ENCODE measurements around the gene RBM33. TPM values are rescaled to one million over a fixed set of nuclear protein-coding genes. Genes with fewer than 3 reads are reported as not detected.

The RBM33 gene
- total RNA-seq, 2 experiments from 2014 or later = 75.6 to 102 TPM

DNA sequence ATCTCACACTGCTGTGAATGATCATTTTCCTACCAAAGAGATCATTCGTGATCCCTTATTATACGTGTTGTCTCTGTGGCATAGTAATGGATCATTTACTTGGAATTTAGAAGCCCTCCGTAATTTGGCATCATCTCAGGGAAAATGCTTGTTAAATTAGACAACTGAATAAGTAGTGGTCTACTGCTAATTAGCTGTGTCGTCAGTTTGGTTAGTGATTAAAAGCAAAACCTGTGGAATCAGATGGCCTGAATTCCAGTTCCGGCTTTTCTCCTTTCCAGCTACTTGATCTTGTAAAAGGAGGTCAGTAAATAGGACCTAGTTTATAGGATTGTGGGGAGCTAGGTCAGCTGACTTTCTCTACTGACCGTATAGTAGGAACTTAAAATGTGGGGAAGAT is 65.6 kb downstream of the RBM33 start:
- Mint-ChIP-seq H3K4me1 (no peaks in the 10 kb centered on the region), H3K36me3 (peaks cover 26% of the 10 kb centered on the region), H3K4me3 (no peak overlapping the region), H3K27me3 (no peaks in the 10 kb centered on the region), H3K27ac (no peak overlapping the region), H3K9me3 (ENCODE audit: low read depth) (no peaks in the 10 kb centered on the region)
- CTCF ChIA-PET = interaction anchor here (1.1 kb wide), 1 partner anchor 58 kb away, joined by 4 read pairs; no protein-coding TSS in a partner anchor
- no peak for DNase-seq
- no peak for ATAC-seq

DNA sequence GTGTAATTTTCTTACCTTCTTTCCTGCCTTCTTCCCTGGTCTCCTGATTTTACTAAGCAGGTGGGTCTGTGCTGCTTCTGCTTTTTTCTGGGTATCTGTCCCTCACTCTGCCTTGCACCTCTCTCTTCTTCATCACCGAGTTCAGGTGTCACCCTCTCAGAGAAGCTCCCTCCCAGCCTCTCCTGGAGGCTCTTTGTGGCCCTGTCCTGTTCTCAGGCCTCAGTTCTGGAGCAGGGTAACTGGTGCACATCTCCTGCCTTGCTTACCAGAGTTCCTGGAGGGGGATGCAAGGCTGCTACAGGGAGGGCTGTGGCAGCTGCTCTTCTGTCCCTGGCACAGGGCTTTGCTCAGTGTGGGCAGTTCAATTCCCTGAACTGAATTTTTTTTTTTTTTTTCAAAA is 66.1 kb downstream of the RBM33 start:
- no peaks in the 10 kb centered on the region for H3K27me3 Mint-ChIP-seq
- no peaks in the 10 kb centered on the region for H3K4me1 Mint-ChIP-seq
- CTCF ChIA-PET = no interaction called here
- H3K9me3 Mint-ChIP-seq (ENCODE audit: low read depth) = no peaks in the 10 kb centered on the region
- no peak overlapping the region for H3K27ac Mint-ChIP-seq
- H3K36me3 Mint-ChIP-seq = peaks cover 23% of the 10 kb centered on the region
- no peak overlapping the region for H3K4me3 Mint-ChIP-seq
- ATAC-seq (no peak), DNase-seq (no peak)

DNA sequence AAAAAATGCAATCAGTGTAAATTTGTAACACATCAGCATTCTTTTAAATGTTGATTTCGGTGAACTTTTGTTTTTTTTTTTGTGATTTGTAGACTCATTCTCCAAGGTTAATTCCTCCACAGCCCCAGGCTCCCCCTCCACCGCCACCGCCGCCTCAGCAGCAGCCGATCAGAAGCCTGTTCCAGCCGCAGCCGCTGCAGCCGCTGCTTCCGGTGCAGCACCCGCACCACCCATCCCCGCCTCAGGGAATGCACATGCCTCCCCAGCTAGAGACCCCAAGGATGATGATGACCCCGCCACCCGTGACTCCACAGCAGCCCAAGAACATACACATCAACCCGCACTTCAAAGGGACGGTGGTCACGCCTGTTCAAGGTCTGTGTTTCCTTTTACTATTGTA is 66.6 kb downstream of the RBM33 start:
- Mint-ChIP-seq H3K9me3 (ENCODE audit: low read depth) (no peaks in the 10 kb centered on the region), H3K27me3 (no peaks in the 10 kb centered on the region), H3K27ac (no peak overlapping the region), H3K4me1 (no peaks in the 10 kb centered on the region), H3K36me3 (peaks cover 23% of the 10 kb centered on the region), H3K4me3 (no peak overlapping the region)
- CTCF ChIA-PET = no interaction called here
- no peak for ATAC-seq
- no peak for DNase-seq

DNA sequence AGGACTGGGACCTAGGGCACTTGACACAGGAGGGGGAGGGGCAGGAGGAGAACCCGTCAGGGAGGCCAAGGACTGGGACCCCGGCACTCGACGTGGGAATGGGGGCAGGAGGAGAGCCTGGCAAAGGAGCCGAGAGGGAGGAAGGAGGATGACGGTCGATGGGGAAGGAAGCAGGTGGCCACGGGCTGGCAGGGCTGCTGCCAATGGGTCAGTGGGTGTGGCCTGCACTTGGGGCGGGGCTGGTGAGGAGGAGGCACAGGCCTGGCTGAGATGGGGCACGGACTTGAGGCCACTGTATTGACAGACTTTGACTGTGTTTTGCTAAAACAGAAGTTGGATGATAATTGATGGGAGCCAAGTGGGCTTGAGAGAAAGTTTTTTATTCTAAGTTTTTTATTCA is 68.9 kb downstream of the RBM33 start:
- CTCF ChIA-PET = no interaction called here
- ATAC-seq = no peak
- DNase-seq = no peak
- peaks cover 29% of the 10 kb centered on the region for H3K36me3 Mint-ChIP-seq
- H3K9me3 Mint-ChIP-seq (ENCODE audit: low read depth) = no peaks in the 10 kb centered on the region
- H3K4me3 Mint-ChIP-seq = no peak overlapping the region
- no peaks in the 10 kb centered on the region for H3K4me1 Mint-ChIP-seq
- no peak overlapping the region for H3K27ac Mint-ChIP-seq
- no peaks in the 10 kb centered on the region for H3K27me3 Mint-ChIP-seq

DNA sequence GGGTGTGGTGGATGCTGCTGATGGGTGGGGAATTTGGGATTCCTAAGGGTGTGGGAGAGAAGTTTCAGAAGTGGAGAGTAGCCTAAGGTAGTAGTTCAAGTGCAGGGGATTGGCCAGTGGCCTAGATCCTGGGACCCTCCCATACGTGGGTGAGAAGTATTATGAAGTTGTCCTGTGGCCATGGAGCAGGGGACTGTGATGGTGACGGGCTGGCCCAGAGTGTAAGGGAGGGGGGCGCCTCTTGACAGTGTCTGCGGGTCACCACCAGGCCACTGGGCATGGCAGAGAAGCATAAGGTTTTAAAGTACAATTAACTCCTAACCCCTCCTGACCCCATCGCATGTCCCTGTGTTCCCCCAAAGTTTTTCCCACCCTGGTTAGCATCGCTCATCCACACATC is 70.2 kb downstream of the RBM33 start:
- CTCF ChIA-PET = interaction anchor here (1.2 kb wide), 1 partner anchor 116 kb away, joined by 5 read pairs; no protein-coding TSS in a partner anchor
- Mint-ChIP-seq H3K4me3 (no peak overlapping the region), H3K36me3 (peaks cover 32% of the 10 kb centered on the region), H3K27ac (no peak overlapping the region), H3K27me3 (no peaks in the 10 kb centered on the region), H3K9me3 (ENCODE audit: low read depth) (no peaks in the 10 kb centered on the region), H3K4me1 (no peaks in the 10 kb centered on the region)
- DNase-seq (no peak), ATAC-seq (no peak)

DNA sequence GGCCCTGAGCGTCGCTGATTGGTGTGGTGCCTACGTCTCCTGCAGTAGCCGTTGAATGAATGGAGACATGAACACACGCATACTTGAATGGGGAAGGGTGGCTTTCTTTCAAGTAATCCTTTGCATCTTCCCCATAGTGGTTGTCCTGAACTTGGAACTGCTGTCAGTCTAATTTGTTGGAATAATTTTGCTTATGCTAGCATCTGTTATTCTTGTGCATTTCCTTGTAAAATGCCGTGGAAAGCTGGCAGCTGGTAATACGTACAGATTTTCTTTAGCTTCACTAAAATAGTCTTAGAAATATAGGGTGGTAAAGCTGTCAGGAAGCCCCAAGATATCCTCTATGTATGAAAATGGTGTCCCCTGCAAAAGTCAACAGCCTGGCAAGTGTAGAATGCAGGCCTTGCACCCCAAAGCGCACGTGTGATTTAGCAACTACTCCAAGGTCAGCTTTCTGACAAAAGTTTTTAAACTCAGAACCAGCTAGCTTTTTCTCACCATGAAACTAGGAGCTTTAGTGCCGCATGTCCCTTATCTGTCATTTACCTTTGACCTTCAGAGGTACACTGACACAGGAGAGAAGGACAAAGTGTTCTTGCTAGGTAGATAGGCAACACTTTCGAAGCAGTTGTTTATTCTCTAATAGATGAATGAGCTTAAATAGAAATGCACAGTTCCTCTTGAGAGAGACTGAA is 70.8 kb downstream of the RBM33 start:
- Mint-ChIP-seq H3K36me3 (peaks cover 34% of the 10 kb centered on the region), H3K4me1 (no peaks in the 10 kb centered on the region), H3K27ac (no peak overlapping the region), H3K9me3 (ENCODE audit: low read depth) (no peaks in the 10 kb centered on the region), H3K27me3 (no peaks in the 10 kb centered on the region), H3K4me3 (no peak overlapping the region)
- DNase-seq = no peak
- CTCF ChIA-PET = no interaction called here
- ATAC-seq = no peak

DNA sequence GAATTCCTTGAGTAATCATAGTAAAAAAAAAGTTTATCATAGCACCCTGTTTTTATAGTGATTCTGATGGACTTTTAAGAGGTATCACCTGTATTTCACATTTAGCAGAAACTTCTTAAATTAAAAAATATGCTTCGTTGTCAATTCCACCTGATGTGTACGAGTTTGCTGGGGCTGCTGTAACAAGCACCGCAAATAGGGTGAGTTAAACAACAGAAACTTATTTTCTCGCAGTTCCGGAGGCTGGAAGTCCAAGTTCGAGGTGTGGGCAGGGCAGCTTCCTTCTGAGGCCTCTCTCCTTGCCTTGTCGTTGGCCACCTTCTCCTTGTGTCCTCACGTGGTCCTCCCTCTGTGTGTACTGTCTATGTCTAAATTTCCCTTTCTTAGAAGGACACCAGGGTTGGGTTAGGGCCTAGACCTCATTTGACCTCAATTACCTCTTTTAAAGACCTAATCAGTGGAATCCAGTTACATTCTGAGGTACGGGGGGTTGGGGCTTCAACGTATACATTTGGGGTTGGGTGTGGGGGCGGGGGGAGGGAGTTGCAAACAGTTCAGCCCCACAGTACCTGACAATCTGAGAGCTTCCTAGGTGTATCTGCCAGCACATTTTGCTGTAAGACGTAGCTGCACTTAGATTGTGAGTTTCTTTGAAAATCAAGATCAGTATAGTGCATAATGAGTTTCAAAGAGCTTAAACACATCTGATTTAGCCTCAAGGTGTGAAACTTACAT is 72.7 kb downstream of the RBM33 start:
- ATAC-seq (no peak), DNase-seq (no peak)
- CTCF ChIA-PET = interaction anchor here (1.3 to 1.4 kb wide), 2 partner anchors 10 to 15 kb away, joined by 3 read pairs; no protein-coding TSS in a partner anchor
- Mint-ChIP-seq H3K4me1 (peaks cover 10% of the 10 kb centered on the region), H3K36me3 (peaks cover 25% of the 10 kb centered on the region), H3K9me3 (ENCODE audit: low read depth) (no peaks in the 10 kb centered on the region), H3K27me3 (no peaks in the 10 kb centered on the region), H3K4me3 (no peak overlapping the region), H3K27ac (no peak overlapping the region)

DNA sequence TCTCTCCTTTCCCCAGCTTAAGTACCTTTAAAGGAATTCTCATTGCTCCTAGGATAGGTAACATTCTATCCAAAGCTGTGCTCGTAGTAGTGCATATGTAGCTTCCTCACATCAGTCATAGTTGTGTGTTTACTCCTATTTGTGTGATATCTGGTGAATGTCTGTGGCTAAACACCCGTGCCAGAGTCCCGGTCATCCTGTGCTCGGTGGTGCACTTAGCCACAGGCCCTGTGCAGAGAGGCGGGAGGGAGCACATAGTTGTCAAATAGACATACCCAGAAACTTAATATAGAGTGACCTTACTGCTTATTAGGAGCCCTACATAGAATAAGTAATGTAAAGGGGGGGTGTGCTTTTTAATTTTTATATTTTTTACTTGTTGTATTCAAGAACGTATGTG is 76.6 kb downstream of the RBM33 start:
- Mint-ChIP-seq H3K27me3 (no peaks in the 10 kb centered on the region), H3K4me1 (peaks cover 17% of the 10 kb centered on the region), H3K27ac (no peak overlapping the region), H3K4me3 (no peak overlapping the region), H3K36me3 (peaks cover 25% of the 10 kb centered on the region), H3K9me3 (ENCODE audit: low read depth) (no peaks in the 10 kb centered on the region)
- DNase-seq (no peak), ATAC-seq (no peak)
- CTCF ChIA-PET = interaction anchor here (1.1 to 1.9 kb wide), 3 partner anchors 18 to 122 kb away, joined by 3 to 4 read pairs (median 3); no protein-coding TSS in a partner anchor

DNA sequence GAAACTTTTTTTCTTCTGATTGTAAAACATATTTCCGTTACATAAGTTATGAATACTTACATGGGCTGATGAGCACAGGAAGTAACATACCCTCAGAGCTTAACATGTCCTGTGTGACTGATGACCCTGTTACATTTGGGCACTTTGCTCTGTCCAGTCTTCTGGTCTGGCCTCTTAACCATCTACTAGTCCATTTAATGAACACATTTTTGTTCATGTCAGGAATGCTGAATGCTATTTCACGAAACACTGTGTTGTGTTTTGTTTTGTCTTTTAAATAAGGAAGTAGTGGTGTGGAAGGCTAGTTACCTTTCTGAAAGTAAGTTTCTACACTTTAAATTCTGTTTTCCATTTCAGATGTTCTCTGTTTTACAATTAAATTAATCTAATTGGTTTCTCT is 77.7 kb downstream of the RBM33 start:
- Mint-ChIP-seq H3K4me3 (no peak overlapping the region), H3K4me1 (peaks cover 17% of the 10 kb centered on the region), H3K36me3 (peaks cover 19% of the 10 kb centered on the region), H3K27ac (no peak overlapping the region), H3K27me3 (no peaks in the 10 kb centered on the region), H3K9me3 (ENCODE audit: low read depth) (no peaks in the 10 kb centered on the region)
- CTCF ChIA-PET = no interaction called here
- DNase-seq = no peak
- ATAC-seq = no peak

DNA sequence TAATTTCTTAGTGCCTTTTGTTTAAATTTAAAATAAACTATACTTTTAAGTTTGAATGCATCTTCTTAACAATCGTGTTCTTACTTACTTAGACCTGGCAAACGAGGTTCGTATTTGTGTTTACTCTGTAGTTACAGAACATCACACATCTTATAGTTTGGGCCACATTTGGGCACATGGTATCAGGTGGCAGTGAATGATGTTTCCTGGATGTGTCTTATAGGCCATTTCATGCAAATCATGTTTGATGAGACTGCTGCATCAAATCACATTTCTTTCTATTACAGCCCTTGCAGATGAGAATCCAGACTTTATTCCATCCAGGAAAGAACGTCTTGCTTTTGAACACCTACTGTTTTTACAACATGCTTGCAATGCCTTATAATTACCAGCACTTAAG is 78.5 kb downstream of the RBM33 start:
- no peak overlapping the region for H3K27ac Mint-ChIP-seq
- no peak for DNase-seq
- H3K36me3 Mint-ChIP-seq = peaks cover 18% of the 10 kb centered on the region
- H3K27me3 Mint-ChIP-seq = no peaks in the 10 kb centered on the region
- CTCF ChIA-PET = interaction anchor here (1.8 kb wide), 1 partner anchor 124 kb away, joined by 7 read pairs; no protein-coding TSS in a partner anchor
- no peak for ATAC-seq
- H3K4me1 Mint-ChIP-seq = peaks cover 17% of the 10 kb centered on the region
- no peak overlapping the region for H3K4me3 Mint-ChIP-seq
- no peaks in the 10 kb centered on the region for H3K9me3 Mint-ChIP-seq (ENCODE audit: low read depth)

DNA sequence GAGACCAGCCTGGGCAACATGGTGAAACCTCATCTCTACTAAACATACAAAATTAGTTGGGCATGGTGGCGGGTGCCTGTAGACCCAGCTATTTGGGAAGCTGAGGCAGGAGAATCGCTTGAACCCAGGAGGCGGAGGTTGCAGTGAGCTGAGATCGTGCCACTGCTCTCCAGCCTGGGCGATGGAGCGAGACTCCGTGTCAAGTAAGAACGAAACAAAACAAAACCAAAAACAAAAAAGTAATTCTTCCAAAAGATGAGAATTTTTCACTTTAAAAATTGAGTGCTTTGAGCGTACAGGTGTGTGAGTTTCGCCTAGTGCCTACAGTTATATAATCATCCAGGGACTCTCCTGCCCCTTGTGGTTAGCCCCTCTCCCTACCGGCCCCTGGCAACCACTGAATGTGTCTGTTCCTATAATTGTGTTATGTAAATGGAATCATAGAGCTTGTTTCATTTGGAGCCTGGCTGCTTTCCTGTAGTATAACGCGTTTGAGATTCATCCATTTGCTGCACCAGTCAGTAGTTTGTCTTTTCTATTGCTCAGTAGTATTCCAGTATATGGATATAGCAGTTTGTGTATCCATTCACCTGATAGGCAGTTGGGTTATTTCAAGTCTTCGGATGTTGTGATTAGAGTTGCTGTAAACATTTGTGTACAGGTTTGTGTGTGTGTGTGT is 80.0 kb downstream of the RBM33 start:
- Mint-ChIP-seq H3K4me3 (no peak overlapping the region), H3K27ac (no peak overlapping the region), H3K4me1 (peaks cover 17% of the 10 kb centered on the region), H3K9me3 (ENCODE audit: low read depth) (no peaks in the 10 kb centered on the region), H3K27me3 (no peaks in the 10 kb centered on the region), H3K36me3 (peaks cover 24% of the 10 kb centered on the region)
- CTCF ChIA-PET = no interaction called here
- ATAC-seq (no peak), DNase-seq (no peak)

DNA sequence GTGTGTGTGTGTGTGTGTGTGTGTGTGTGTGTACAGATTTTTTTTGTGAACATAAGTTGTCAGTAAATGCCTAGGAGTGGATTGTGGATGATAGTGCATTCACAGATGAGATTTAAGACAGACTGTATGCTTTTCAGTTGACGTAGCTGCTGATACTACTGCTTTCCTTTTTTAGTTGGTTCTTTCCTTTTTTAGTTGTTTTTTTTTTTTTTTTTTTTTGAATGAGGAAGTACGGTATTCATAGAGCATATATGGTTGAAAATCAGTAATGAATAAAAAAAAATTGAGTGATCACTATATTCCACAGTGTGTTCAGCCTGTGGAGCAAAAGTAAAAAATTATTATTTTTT is 80.5 kb downstream of the RBM33 start:
- Mint-ChIP-seq H3K9me3 (ENCODE audit: low read depth) (no peaks in the 10 kb centered on the region), H3K36me3 (peaks cover 26% of the 10 kb centered on the region), H3K4me3 (no peak overlapping the region), H3K4me1 (peaks cover 17% of the 10 kb centered on the region), H3K27ac (no peak overlapping the region), H3K27me3 (no peaks in the 10 kb centered on the region)
- CTCF ChIA-PET = no interaction called here
- ATAC-seq (no peak), DNase-seq (no peak)

DNA sequence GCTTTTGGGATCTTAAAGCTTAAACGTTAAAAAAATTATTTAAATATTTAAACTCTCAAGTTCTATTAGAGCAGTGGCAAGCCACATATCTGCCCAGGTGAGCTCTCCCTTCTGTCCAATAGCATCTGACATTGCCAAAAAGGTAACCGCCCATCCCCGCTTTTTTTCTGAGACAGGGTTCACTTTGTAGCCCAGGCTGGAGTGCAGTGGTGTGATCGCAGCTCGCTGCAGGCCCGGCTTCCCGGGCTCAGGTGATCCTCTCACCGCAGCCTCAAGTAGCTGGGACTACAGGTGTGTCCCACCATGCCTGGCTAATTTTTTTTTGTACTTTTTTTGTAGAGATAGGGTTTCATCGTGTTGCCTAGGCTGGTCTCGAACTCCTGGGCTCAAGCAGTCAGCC is 83.2 kb downstream of the RBM33 start:
- no peak for DNase-seq
- Mint-ChIP-seq H3K27me3 (no peaks in the 10 kb centered on the region), H3K4me3 (no peak overlapping the region), H3K4me1 (peaks cover 8% of the 10 kb centered on the region), H3K36me3 (peaks cover 35% of the 10 kb centered on the region), H3K27ac (no peak overlapping the region), H3K9me3 (ENCODE audit: low read depth) (no peaks in the 10 kb centered on the region)
- ATAC-seq = no peak
- CTCF ChIA-PET = interaction anchor here (1.0 kb wide), 1 partner anchor 10 kb away, joined by 3 read pairs; no protein-coding TSS in a partner anchor

DNA sequence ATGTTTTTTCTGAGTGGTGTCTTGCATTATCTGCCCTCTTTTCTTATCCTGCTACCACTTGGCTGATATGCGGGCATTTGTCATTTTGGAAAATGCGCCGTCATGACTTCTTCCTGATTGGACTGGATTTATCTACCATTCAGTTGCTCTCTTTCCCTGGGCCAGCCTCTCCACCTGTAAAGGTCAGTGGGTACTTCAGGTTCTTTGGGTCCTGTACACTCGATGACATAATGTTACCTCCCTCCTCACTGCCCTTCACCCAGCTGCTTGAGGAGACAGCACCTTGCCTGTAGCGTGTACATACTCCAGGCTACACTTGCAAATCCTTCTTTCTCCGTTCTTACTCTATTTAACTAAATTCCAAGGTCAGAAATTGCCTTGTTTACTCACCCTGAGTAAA is 83.7 kb downstream of the RBM33 start:
- CTCF ChIA-PET = no interaction called here
- H3K4me3 Mint-ChIP-seq = no peak overlapping the region
- H3K27me3 Mint-ChIP-seq = no peaks in the 10 kb centered on the region
- no peak for ATAC-seq
- H3K4me1 Mint-ChIP-seq = peaks cover 12% of the 10 kb centered on the region
- peaks cover 32% of the 10 kb centered on the region for H3K36me3 Mint-ChIP-seq
- H3K27ac Mint-ChIP-seq = no peak overlapping the region
- no peaks in the 10 kb centered on the region for H3K9me3 Mint-ChIP-seq (ENCODE audit: low read depth)
- no peak for DNase-seq
